ENCODE data around the gene PEAK3. TPM values are rescaled to one million over a fixed set of nuclear protein-coding genes. Genes with fewer than 3 reads are reported as not detected.

The PEAK3 gene
- total RNA-seq, 2 donors from 2014 or later, result 0.90 to 2.0 TPM

DNA sequence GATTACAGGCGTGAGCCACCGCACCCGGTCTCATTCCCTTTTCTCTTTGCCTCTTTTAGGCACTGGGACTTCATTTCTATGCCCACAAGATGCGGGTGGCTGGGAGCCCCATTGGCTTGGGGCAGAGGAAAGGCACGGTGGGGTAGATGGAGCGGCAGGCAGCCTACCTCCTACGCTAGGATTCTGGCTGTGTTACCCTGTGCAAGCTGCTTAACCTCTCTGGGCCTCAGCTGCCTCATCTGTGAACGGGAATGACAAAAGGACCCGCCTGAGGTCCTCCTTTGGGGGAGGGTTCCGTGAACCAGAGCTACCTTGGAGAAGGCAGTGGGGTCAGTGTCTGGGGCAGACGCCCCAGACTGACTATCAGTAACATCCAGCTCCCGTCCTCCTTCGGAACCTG, 35.3 kb upstream of the PEAK3 start:
- intact Hi-C loops (cut with DNase I), result no loop called here
- DNase-seq (ENCODE audit: low spot score), result no peak

DNA sequence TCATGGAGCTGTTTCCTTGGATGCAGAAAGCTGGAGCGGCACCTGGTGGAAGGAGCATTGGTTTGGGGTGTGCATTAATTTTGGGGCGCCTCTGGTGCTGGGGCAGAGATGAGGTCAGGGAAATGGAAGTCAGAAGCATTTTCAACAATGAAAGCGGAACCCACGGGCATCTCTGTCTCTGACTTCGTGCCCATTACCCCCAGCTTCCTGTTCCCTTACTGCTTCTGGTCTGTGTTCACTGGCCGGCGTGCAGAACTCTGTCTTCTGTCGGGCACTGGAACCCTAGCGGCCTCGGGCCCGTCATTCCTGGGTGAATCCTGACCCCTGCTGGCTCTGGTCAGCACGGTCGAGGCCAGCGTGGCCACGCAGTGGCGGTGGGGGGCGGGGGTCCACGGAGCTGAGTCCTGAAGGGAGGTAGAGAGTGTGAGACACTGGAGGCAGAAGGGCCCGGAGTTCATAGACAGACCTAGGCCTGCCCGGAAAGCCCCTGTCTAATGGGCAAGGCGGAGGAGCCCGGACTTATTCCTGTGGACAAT, 33.9 kb upstream of the PEAK3 start:
- peak; percentile 93 for DNase-seq (ENCODE audit: low spot score)

DNA sequence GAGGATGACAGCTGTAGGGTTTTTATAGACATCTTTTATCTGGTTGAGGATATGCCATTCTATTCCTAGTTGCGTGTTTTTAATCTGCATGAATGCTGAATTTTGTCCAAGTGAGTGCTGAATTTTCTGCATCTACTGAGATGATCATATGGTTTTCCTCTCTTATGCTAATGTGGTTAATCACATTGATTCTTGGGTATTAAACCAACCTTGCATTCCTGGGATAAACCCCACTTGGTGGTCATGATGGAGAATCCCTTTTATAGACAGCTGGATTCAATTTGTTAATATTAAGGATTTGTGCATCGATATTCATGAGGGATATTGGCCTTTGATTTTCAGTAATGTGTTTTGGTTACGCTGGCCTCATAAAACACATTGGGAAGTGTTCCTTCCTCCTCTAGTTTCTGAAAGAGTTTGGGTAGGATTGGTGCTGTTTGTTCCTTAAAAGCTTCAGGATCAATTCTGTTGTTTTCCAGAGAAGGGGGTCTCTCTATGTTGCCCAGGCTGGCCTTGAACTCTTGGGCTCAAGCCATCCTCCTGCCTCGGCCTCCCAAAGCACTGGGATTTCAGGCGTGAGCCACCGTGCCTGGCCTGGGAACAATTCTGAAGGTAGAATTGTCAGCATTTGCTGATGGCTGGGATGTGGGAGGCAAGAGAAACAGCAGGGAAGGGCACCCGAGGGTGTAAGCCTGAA, 33.3 kb upstream of the PEAK3 start:
- DNase-seq (ENCODE audit: low spot score), result no peak
- intact Hi-C loops (cut with DNase I), result no loop called here

More for the DNA sequence above, 33.9 kb upstream of the PEAK3 start:
- intact Hi-C loops (cut with DNase I), result no loop called here

DNA sequence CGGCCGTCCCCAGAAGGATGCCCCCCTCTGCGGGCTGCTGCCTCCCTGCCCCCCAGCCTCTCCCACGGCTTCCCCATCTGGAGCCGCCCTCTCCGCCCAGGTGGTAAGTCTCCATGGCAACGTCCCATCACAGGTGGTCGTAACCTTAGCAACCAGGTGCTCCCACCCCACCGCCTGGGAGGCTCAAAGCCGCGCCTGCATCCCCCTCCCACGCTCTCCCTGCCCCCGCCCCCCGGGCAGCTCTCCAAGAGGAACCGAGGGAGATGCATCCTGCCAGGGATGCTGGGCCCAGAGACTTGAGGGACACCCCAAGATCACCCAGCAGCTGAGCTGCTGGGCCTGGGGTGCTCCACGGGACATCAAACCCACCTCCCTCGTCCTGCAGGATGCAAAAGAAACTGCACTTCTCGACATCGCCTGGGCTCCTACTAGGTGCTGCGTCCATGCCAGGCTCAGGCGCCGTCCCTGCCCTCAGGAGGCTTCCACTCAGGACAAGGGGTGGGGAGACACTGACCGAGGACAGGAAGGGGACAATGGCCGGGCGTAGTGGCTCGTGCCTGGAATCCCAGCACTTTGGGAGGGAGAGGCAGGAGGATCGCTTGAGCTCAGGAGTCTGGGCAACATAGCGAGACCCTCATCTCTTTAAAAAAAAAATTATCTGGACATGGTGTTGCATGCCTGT, 31.0 kb upstream of the PEAK3 start:
- no peak for DNase-seq (ENCODE audit: low spot score)
- intact Hi-C loops (cut with DNase I), result no loop called here

DNA sequence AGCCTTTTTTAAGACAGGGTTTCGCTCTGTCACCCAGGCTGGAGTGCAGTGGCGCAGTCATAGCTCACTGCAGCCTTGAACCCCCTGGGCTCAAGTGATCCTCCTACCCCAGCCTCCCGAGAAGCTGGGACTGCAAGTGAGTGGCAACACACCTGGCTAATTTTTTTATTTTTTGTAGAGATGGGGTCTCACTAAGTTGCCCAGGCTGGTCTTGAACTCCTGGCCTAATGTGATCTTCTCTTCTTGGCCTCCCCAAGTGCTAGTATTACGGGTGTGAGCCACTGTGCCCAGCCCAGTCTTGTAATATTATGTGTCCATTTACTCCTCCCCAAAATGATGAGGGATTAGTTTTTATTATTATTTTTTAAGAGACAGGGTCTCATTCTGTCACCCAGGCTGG, 29.1 kb upstream of the PEAK3 start:
- intact Hi-C loops (cut with DNase I), result no loop called here
- DNase-seq (ENCODE audit: low spot score), result no peak

DNA sequence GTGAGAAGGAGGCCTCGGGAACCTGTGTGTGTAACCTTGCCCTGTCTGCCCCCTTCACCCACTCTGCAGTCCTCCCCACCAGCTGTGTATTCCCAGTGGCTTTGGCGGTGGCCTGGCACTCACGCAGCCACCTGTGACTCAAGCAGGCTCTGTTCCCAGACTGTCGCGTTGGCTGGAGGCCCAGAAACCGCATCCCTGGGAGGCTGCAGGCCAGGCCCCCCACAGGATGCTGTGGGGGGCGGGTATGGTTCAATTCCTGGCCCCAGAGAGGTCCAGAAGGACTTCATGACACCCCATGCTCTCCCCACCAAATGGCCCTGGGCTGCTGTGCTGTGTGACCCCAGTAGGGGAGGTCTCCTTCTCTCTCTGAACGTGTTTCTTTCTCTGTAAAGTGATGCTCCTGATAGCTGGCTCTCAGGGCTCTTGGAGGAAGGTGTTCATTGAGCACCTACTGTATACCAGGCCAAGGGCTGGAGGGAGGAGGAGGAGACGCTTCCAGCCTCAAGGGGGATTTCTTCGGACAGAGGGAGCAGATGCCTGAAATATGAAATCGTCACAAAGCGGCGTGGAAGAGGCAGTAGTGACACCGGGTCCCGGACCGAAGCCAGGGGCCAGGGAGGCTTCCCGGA, 27.9 kb upstream of the PEAK3 start:
- DNase-seq (ENCODE audit: low spot score), result no peak
- intact Hi-C loops (cut with DNase I), result no loop called here

DNA sequence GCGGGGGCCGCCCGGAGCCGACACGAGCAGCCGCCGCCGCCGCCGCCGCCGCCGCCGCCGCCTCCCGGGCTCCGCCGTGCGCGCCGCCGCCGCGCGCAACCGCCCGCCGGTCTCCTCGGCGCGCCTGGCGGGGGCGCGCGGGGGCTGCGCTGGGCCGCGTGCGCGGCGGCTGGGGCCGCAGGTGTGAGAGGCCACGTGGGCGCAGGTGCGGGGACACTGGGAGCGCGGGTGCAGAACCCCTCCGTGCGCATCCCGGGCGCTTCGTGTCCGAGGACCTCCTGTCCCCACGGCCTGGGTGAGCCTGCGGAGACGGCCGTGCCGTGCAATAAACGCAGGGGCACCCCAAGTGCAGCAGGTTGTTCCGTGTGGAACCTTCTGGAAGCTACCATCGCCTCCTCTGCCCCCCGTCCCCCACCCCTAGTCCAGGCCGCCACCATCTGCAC, 26.2 kb upstream of the PEAK3 start, which contains the start of gene LINGO3:
TSS of gene LINGO3 (minus strand) at position 41 of the 443 bp plus-strand sequence. CDS start 16,378 bp downstream, outside the sequence.
- no peak for DNase-seq (ENCODE audit: low spot score)
- intact Hi-C loops (cut with DNase I), result no loop called here

DNA sequence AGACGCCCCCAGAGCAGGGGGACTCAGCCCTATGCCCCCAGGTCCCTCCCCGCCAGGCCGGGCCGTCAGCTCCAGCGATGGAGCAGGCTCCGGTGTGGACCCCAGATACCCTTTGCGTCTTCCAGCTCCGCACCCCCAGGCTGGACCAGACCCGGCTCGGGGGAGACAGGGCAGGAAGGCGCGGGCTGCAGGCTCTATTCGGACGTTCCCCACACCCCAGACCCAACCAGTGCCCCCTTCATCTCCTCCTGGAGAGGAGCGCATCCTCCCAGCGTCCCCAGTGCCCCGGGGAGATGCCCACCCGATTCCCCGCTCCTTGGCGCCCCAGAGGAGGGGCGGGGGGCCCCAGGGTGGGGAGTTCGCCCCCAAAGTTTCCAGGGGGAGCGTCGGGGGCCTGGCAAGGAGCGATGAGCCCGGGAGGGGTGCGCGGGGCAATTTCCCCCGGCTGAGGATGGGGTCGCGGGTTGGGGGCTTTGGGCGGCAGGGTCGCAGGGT, 25.6 kb upstream of the PEAK3 start:
- intact Hi-C loops (cut with DNase I), result no loop called here
- no peak for DNase-seq (ENCODE audit: low spot score)

DNA sequence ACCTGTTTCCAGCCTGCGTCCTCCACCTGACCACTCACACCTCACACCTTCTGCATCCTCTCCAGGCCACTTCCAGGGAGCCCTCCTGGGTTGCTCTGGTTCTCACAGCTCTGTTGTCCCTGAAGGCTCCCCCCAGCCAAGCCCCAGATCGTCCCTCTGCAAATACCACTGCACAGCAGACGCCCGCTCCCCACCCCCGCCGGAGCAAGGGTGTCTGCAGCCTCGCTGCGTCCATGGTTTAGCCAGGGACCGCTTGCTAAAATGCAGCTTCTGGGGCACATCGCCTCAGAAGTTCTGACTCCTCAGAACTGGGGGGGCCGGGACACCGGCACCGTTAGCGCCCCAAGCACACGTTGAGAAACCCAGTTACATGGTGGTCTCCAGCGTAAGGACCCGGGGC, 25.0 kb upstream of the PEAK3 start:
- no peak for DNase-seq (ENCODE audit: low spot score)
- intact Hi-C loops (cut with DNase I), result no loop called here

DNA sequence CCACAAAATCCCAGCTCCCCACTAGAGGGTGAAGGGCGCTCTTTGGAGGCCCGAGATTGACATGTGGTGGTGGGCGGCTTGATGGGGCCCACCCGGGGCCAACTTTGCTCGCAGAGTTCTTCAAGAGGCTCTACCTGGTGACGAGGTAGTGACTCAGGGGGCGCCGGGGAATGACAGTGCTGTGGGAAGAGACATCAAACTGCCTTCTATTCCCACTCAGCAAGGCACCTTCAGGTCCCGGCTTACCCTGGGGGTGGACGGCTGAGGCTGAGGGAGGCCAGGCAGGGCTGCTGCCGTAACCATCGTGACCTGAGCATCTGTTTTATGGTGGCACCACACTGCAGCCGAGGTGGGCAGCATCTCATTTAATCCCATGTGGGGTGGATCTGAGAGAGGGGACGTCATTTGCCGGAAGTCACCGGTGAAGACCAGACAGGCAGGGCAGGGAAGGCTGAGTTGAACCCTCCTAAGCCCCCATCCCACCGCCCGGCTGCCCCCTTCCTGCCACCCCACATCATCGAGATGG, 24.4 kb upstream of the PEAK3 start:
- DNase-seq (ENCODE audit: low spot score), result no peak
- intact Hi-C loops (cut with DNase I), result no loop called here

DNA sequence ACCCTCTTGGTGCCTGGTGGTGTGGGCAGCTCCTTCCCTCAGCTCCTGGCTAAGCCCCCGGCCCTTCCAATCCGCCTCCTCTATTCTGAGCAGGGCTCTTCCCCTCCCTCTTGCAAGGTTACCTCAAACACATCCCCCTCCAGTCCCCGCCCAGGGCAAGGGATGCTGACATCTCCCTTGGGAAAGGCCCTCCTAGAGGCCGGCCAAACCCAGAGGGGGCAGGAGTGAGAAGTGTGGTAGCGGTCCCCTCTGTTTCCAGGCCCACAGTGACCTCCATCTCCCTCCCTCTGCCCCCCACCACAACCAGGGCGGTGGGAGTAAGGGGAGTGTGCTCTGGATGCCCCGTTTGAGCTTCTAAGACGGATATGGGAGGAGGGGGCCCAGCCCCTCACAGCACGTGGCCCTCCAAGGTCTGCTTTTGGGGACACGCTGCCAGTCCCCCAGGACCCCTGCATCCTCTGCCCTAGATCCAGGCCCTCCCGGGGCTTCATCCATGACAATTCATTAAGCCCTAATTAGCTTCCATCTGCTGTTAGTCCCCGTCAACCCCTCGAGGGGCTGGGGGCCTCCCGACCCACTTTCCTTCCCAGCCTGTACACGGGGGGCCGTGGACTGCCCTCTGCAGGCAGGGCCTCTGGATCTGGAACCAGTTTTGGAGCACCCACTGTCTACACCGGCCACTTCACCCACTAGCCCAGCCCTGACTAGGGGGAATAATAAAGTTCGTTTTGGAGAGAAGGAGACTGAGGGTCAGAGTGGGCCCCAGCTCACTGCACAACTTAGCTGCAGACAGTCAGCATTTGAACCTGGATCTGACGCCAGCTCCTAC, 23.7 kb upstream of the PEAK3 start:
- no peak for DNase-seq (ENCODE audit: low spot score)
- intact Hi-C loops (cut with DNase I), result no loop called here

DNA sequence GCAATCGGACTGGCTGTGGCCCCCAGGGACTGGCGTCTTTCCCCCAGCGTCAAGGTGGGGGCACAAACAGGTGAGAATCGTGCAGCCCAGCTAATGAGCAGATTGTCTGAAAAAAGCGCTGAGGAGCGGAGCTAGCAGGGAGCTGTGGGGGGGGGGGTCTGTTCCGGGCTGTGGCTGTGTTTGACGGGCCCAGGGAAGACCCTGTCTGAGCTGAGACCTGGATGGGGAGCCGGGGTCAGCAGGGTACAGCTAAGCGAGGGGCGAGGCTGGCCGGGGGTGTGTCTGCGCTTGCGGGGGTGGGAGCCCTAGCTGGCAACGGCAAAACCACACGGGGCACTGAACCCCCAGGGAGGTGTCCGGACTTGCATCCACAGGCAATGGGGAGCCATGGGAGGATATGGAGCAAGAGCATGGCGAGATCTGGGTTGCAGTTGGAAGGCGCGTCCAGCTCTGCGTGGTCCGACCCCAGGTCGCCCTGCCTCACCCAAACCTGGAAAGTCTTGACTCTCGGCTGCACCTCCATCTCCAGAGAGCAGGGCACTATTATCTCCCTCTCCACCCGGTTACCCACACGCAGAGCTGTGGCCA, 21.3 kb upstream of the PEAK3 start:
- DNase-seq (ENCODE audit: low spot score), result no peak
- intact Hi-C loops (cut with DNase I), result no loop called here

DNA sequence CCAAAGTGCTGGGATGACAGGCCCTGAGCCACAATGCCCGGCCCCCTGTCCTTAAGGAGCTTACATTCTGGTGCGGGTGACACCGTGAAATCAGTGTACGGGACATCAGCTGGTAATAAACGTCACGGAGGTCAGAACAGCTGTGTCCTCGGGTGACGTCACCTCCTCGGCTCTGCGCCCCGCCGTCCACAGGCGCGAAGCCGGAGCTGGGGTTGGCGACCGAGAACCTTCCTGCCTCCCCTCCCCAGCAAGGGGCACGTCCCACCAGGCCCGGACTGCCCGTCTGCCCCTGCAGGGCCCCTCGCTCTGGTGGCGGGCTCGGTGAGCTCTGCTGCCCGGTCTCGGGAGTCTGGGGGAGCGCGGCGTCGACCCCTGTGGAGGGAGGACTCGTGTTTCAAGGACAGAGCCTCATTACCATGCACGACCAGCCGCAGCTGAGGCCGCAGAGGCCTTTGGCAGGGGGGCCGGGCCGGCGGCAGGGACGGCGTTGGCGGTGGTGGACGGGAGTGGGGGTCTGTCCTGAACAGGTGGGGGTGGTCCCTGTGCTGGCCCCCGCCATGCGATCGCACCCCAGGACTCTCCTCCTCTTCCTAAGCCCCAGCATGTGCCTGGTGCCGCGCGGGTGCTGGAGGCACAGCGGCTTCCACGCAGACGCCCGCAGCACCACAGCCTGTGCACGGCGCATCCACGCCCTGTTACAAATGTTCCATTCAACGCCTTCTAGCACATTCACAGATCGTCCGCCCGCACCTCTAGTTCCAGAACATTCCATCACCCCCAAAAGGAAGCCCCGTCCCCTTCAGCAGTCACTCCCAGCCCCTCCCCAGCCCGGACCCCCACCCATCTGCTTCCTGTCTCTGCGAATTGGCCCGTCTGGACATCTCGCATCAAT, 20.6 kb upstream of the PEAK3 start:
- intact Hi-C loops (cut with DNase I), result no loop called here
- no peak for DNase-seq (ENCODE audit: low spot score)

DNA sequence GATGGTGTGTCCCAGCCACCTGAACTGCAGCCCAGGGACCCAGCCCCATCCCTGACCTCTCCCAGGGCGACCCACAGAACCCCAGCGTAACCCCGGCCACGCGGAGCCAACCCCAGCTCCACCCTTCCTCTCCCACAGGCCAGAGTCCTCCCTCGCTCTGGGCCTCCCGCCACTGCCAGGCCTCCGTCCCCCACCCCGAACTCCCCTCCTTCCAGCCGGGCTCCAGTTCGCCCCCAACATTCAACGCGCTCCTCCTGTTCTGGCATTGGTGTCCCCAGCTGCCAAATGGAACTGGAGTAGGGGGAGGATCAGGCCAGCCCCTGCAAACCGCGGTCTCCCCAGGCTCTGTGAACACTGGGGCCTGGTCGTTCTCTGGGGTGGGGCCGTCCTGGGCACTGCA, 18.6 kb upstream of the PEAK3 start:
- DNase-seq (ENCODE audit: low spot score), result no peak
- intact Hi-C loops (cut with DNase I), result no loop called here

DNA sequence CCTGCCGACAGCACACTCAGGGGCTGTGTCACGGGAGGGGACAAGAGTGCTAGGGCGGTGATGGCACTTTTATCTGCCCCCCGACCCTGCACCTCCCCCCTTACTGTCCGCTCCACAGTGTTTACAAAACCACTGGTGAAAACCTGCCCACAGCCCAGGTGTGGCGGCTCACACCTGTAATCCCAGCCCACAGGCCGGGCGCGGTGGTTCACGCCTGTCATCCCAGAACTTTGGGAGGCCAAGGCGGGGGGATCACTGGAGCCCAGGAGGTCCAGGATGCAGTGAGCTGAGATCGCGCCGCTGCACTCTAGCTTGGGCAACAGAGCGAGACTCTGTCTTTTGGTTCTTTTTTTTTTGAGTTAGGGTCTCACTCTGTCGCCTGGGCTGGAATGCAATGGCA, 14.2 kb upstream of the PEAK3 start:
- intact Hi-C loops (cut with DNase I), result no loop called here
- DNase-seq (ENCODE audit: low spot score), result no peak

DNA sequence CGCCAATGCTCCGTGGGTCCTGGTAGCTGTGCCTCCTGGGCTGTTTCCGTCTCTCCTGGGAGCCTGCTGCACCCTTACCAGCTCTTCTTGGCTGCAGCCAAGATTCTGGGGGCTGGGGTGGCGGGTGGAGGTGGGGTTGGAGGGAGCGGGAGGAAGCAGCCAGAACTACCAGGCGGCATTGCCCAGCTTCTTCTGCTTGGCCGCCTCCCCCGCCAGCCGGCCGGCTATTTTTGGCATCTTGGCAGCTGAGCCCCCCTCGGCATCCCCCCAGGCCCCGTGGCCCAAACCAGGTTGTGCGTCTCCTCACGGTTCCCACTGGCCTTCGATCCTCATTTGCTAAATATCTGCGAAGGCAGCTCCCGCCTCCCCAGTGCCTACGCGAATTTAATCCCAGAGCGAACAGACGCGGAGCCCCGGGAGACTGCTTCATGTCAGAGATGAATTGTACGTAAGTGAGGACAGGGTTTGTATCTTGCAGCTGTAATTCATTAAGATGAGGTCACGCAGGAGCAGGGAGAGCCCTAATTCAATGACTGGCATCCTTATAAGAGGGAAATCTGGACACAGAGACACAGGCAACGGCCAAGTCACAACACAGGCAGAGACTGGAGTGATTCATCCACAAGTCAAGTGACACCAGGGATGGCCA, 12.8 kb upstream of the PEAK3 start:
- intact Hi-C loops (cut with DNase I), result no loop called here
- peak; percentile 78 for DNase-seq (ENCODE audit: low spot score)

DNA sequence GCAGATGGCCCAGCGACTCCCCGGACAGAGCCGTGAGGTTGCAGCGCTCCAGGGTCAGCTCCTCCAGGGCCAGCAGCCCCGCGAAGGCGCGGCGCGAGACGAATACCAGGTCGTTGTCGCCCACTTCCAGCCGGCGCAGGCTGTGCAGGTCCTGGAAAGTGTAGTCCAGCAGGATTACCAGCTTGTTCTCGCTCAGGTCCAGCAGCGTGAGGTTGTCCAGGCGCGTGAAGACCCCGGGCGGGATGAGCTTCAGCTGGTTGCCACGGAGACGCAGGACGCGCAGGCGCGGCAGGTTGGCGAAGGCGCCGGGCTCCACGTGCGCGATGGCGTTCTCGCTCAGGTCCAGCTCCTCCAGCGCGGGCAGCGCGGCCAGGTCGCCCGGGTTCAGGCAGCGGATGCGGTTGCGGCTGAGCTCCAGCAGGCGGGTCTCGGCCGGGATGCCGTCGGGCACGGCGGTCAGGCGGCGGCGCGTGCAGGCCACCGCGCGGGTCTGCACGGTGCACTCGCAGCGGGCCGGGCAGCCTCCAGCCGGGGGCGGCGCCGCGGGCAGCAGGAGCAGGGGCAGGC, 9.3 kb upstream of the PEAK3 start:
- intact Hi-C loops (cut with DNase I), result no loop called here
- DNase-seq (ENCODE audit: low spot score), result no peak
